Adrenal gland (tissue), 5 donors: Measurements from ENCODE around the gene RBM17.

Source experiments
- POLR2A ChIP-seq, 2 donors: fragments of 450-650 bp; IDR thresholded peaks; one replicate each; pipeline ENCODE4 v1.6.1; 2017; ENCODE audit warnings: antibody characterized with exemption in 2 of 2, mild to moderate bottlenecking in 2 of 2, moderate library complexity in 1 of 2
- TF ChIP-seq, protein P1 (sequence below), 6 experiments: fragments of 450-650 bp in 4 of 6; fragments of 200-600 bp in 2 of 6; sonication (generic) in 1 of 6; IDR thresholded peaks; 1 replicate in 5 of 6; 2 replicates in 1 of 6; pipeline versions ENCODE4 v1.5.1 to v1.8.0; 2016 to 2021; ENCODE audit warnings: antibody characterized with exemption in 6 of 6, mild to moderate bottlenecking in 2 of 6, moderate library complexity in 1 of 6
- donor health status: DM: no; HTN: no; CAD: no.

DNA sequence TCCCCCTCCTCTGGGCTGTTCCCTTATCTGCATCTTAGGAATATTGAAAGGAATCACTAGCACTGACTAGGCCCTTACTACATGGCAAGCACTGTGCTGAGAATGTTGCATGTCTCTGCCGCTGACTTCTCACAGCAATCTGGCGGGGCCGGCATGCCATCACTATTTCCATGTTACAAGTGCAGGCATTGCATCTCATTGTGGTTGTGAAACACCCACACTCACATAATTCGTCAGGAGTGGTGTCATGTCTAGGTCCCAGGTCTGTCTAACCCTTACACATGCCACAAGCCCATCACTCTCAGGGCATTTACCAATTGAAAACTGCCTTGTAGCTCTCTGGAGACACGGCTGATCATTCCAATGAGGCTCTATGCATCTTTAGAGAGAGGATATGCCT, 18.2 kb upstream of the RBM17 start:
- TF ChIP-seq, protein P1, sequence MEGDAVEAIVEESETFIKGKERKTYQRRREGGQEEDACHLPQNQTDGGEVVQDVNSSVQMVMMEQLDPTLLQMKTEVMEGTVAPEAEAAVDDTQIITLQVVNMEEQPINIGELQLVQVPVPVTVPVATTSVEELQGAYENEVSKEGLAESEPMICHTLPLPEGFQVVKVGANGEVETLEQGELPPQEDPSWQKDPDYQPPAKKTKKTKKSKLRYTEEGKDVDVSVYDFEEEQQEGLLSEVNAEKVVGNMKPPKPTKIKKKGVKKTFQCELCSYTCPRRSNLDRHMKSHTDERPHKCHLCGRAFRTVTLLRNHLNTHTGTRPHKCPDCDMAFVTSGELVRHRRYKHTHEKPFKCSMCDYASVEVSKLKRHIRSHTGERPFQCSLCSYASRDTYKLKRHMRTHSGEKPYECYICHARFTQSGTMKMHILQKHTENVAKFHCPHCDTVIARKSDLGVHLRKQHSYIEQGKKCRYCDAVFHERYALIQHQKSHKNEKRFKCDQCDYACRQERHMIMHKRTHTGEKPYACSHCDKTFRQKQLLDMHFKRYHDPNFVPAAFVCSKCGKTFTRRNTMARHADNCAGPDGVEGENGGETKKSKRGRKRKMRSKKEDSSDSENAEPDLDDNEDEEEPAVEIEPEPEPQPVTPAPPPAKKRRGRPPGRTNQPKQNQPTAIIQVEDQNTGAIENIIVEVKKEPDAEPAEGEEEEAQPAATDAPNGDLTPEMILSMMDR (IDR thresholded peaks at IDR 0.05): no peak
- TF ChIP-seq POLR2A (IDR thresholded peaks at IDR 0.05): no peak
